ENCODE results near the gene UST.
"Not testable (repeated sequence)": the region's sequence is repeated elsewhere in the genome, so short reads cannot be mapped to it uniquely, and the experiment has no call there.

Gene UST

GRCh38 chr6:148765898-148766808 is 19.3 kb downstream of the UST start:
- no peak for DNase-seq (ENCODE audit: low read depth)

GRCh38 chr6:148768646-148769270 is 21.9 kb downstream of the UST start:
- DNase-seq (ENCODE audit: low read depth) = no peak

GRCh38 chr6:148769304-148769968 is 22.6 kb downstream of the UST start:
- no peak for DNase-seq (ENCODE audit: low read depth)

- no peak for DNase-seq (ENCODE audit: low read depth)
Observed at GRCh38 chr6:148770408-148771211, 23.8 kb downstream of the UST start.

- no peak for DNase-seq (ENCODE audit: low read depth)
Observed at GRCh38 chr6:148771212-148771601, 24.4 kb downstream of the UST start.

GRCh38 chr6:148771896-148772554 is 25.2 kb downstream of the UST start:
- no peak for DNase-seq (ENCODE audit: low read depth)

- no peak for DNase-seq (ENCODE audit: low read depth)
Observed at GRCh38 chr6:148775161-148775560, 28.3 kb downstream of the UST start.

GRCh38 chr6:148776321-148777308 is 29.8 kb downstream of the UST start:
- DNase-seq (ENCODE audit: low read depth) = no peak

GRCh38 chr6:148779142-148779562 is 32.3 kb downstream of the UST start:
- DNase-seq (ENCODE audit: low read depth) = no peak

GRCh38 chr6:148780423-148780822 is 33.6 kb downstream of the UST start:
- not testable (repeated sequence) for DNase-seq (ENCODE audit: low read depth)

- no peak for DNase-seq (ENCODE audit: low read depth)
Observed at GRCh38 chr6:148780918-148781436, 34.1 kb downstream of the UST start.

GRCh38 chr6:148789948-148790347 is 43.1 kb downstream of the UST start:
- DNase-seq (ENCODE audit: low read depth) = no peak

- DNase-seq (ENCODE audit: low read depth) = no peak
Observed at GRCh38 chr6:148790404-148790803, 43.6 kb downstream of the UST start.

- no peak for DNase-seq (ENCODE audit: low read depth)
Observed at GRCh38 chr6:148790817-148791216, 44.0 kb downstream of the UST start.

GRCh38 chr6:148791372-148791771 is 44.5 kb downstream of the UST start:
- no peak for DNase-seq (ENCODE audit: low read depth)

GRCh38 chr6:148793721-148794120 is 46.9 kb downstream of the UST start:
- no peak for DNase-seq (ENCODE audit: low read depth)

GRCh38 chr6:148794797-148795196 is 48.0 kb downstream of the UST start:
- DNase-seq (ENCODE audit: low read depth) = no peak

- no peak for DNase-seq (ENCODE audit: low read depth)
Observed at GRCh38 chr6:148795563-148795962, 48.7 kb downstream of the UST start.

GRCh38 chr6:148799647-148800046 is 52.8 kb downstream of the UST start:
- DNase-seq (ENCODE audit: low read depth) = no peak

- DNase-seq (ENCODE audit: low read depth) = no peak
Observed at GRCh38 chr6:148800536-148800935, 53.7 kb downstream of the UST start.

All from stimulated activated CD4-positive, alpha-beta T cell treated with anti-CD3 and anti-CD28 coated beads, Interleukin-2, amount 100 ng/mL, for 4 hours (primary cell).